ENCODE measurements around the gene PPM1F.

- TF ChIP-seq CTCF (IDR thresholded peaks at IDR 0.05) (no peak), POLR2A (IDR thresholded peaks at IDR 0.05) (no peak)
These were observed 19.2 kb upstream of the PPM1F start for GRCh38 chr22:21971858-21972275.

Measured in lower leg skin (tissue), 3 donors.